Upper lobe of left lung (tissue), 6 donors: ENCODE data around the gene GNPAT. TPM values are rescaled to one million over a fixed set of nuclear protein-coding genes. Genes with fewer than 3 reads are reported as not detected.
A peak's percentile ranks its signal among the peaks of the same experiment; 100 is the strongest.

Experiments used
- ATAC-seq, 2 donors: fragments of 200-7000 bp; cut with Tn5 transposase; one replicate each; pipeline ENCODE4 v1.9.1; 2022; ENCODE audit warnings: mild to moderate bottlenecking in 2 of 2, moderate library complexity in 2 of 2; ENCODE audit not compliant: low FRiP score in 2 of 2
- DNase-seq, 2 donors: peaks; one replicate each; pipeline ENCODE4 v3.0.0-alpha.2; 2019 to 2020
- H3K27ac ChIP-seq, 4 donors: fragments of 200-600 bp; sonication (generic); one replicate each; pipeline ENCODE4 v1.5.1; 2016 to 2019
- H3K27me3 ChIP-seq, 4 donors: fragments of 200-600 bp; sonication (generic); one replicate each; pipeline ENCODE4 v1.5.1; 2017 to 2019
- H3K36me3 ChIP-seq, 4 donors: fragments of 200-600 bp; sonication (generic); one replicate each; pipeline ENCODE4 v1.5.1; 2016 to 2019
- H3K4me1 ChIP-seq, 4 donors: fragments of 200-600 bp; sonication (generic); one replicate each; pipeline ENCODE4 v1.5.1; 2018 to 2019
- H3K4me3 ChIP-seq, 4 donors: fragments of 200-600 bp; sonication (generic); one replicate each; pipeline ENCODE4 v1.5.1; 2017 to 2019; ENCODE audit warnings: mild to moderate bottlenecking in 2 of 4, moderate library complexity in 1 of 4
- H3K9me3 ChIP-seq, 4 donors: fragments of 200-600 bp; sonication (generic); one replicate each; pipeline ENCODE4 v1.5.1; 2018 to 2019
- CTCF ChIP-seq, 6 experiments: fragments of 450-650 bp in 4 of 6; fragments of 200-600 bp in 2 of 6; sonication (generic) in 2 of 6; IDR thresholded peaks; one replicate each; pipeline ENCODE4 v1.5.1; 2016 to 2019; ENCODE audit warnings: antibody characterized with exemption in 6 of 6
- EP300 ChIP-seq, 4 donors: sonication (generic); formaldehyde crosslinking; IDR thresholded peaks; one replicate each; pipeline ENCODE4 v1.5.1; 2017; ENCODE audit warnings: antibody characterized with exemption in 4 of 4, control low read depth in 2 of 4
- POLR2A ChIP-seq, 4 donors: fragments of 450-650 bp; IDR thresholded peaks; one replicate each; pipeline ENCODE4 v1.5.1; 2016 to 2017; ENCODE audit warnings: antibody characterized with exemption in 4 of 4, mild to moderate bottlenecking in 2 of 4
- POLR2AphosphoS5 ChIP-seq, 2 donors: sonication (generic); formaldehyde crosslinking; IDR thresholded peaks; one replicate each; pipeline ENCODE4 v1.5.1; 2017; ENCODE audit warnings: antibody characterized with exemption in 2 of 2
- WGBS, 2 donors: methylation state at CpG; one replicate each; pipeline ENCODE4 v1.1.5; 2017 to 2018; 5-methylcytosine and 5-hydroxymethylcytosine counted together
- total RNA-seq, 6 donors: library from RNA; depleted of rRNA in 4 of 6; stranded (reverse); fragments of >200 nt in 4 of 6; gene quantifications; one replicate each; pipeline versions ENCODE4 v1.1.0 to v1.2.1, GENCODE V29; 2016 to 2021
- donor health status: DM: no; HTN: no; CAD: no; lungs with moderate emphysema.
- donor health status: DM: no; HTN: yes; CAD: no; lungs with severe emphysema.

GNPAT gene
- total RNA-seq, 6 donors from 2014 or later: 14.0 to 65.0 (median 30.5) TPM

GRCh38 chr1:231236938-231237337 is 4.1 kb upstream of the GNPAT start:
- Histone ChIP-seq H3K9me3 (no peaks in the 10 kb centered on the region), H3K36me3 (peaks cover 0 to 35% (median 12%) of the 10 kb centered on the region in 4 donors), H3K4me3 (no peak overlapping the region), H3K27ac (no peak overlapping the region), H3K4me1 (peaks cover 9 to 15% (median 11%) of the 10 kb centered on the region in 4 donors), H3K27me3 (no peaks in the 10 kb centered on the region)
- TF ChIP-seq POLR2A (IDR thresholded peaks at IDR 0.05): no peak
- no peak for TF ChIP-seq CTCF (IDR thresholded peaks at IDR 0.05)
- TF ChIP-seq EP300 (IDR thresholded peaks at IDR 0.05): no peak
- no peak for TF ChIP-seq POLR2AphosphoS5 (IDR thresholded peaks at IDR 0.05)
- no peak for ATAC-seq
- no peak for DNase-seq
- 92 to 94% methylated on average over 9 of the region's 9 CpGs for WGBS, 2 donors

DNA sequence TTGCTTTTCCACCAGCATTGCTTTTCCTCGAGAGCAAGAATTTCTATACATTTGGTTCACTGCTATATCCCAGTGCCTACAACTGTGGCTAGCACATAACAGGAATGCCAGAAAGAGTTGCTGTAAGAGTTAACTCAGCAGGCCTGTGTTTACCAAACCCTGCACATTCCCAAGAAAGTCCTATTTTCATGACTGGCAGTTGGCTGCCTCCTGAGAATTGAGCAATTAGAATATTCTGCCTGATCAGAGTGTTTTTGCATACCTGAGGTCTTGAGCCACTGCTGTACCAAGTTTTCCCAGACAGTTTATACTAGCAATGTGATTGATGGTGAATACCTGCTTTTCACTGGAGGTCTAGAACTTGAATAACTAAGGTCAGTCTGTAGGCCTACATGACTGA is 2.7 kb upstream of the GNPAT start:
- no peak for DNase-seq
- Histone ChIP-seq H3K27me3 (no peaks in the 10 kb centered on the region), H3K4me3 (no peak overlapping the region), H3K9me3 (no peaks in the 10 kb centered on the region), H3K4me1 (peaks cover 23 to 29% (median 24%) of the 10 kb centered on the region in 4 donors), H3K36me3 (peaks cover 0 to 31% (median 12%) of the 10 kb centered on the region in 4 donors), H3K27ac (no peak overlapping the region)
- 100% methylated on average over 1 of the region's 1 CpG for WGBS, 2 donors
- TF ChIP-seq EP300 (IDR thresholded peaks at IDR 0.05) (no peak), POLR2AphosphoS5 (IDR thresholded peaks at IDR 0.05) (no peak), CTCF (IDR thresholded peaks at IDR 0.05) (no peak), POLR2A (IDR thresholded peaks at IDR 0.05) (no peak)
- no peak for ATAC-seq

DNA sequence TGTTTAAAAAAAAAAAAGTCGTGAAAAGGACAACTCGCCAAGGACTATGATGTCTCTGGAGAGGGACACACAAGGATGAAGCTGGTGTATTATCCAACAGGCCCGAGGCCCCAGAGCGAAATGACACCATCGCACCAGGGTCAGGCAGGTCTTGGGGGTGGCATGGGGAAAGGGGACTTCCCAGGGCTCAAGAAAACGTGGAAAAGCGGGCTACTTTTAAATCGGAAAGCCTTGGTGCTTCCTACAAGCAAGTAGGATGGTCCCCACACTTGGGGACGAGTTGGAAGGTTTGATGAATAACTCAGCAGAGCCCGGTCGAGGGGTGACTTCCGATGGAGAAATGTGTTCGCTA is 505 bp upstream of the GNPAT start:
- peak overlapping the region; percentile 46 to 82 (median 70) for H3K4me3 ChIP-seq
- DNase-seq (no peak), ATAC-seq (peak; percentile 8 to 20)
- peaks cover 0 to 31% (median 12%) of the 10 kb centered on the region in 4 donors for H3K36me3 ChIP-seq
- H3K9me3 ChIP-seq: no peaks in the 10 kb centered on the region
- H3K27me3 ChIP-seq: no peaks in the 10 kb centered on the region
- peaks cover 23 to 29% (median 27%) of the 10 kb centered on the region in 4 donors for H3K4me1 ChIP-seq
- peak overlapping the region; percentile 82 to 90 (median 87) for H3K27ac ChIP-seq
- 1 to 2% methylated on average over 13 of the region's 13 CpGs for WGBS, 2 donors
- TF ChIP-seq EP300 (IDR thresholded peaks at IDR 0.05) (no peak), CTCF (IDR thresholded peaks at IDR 0.05) (no peak), POLR2AphosphoS5 (IDR thresholded peaks at IDR 0.05) (no peak), POLR2A (IDR thresholded peaks at IDR 0.05) (no peak)

DNA sequence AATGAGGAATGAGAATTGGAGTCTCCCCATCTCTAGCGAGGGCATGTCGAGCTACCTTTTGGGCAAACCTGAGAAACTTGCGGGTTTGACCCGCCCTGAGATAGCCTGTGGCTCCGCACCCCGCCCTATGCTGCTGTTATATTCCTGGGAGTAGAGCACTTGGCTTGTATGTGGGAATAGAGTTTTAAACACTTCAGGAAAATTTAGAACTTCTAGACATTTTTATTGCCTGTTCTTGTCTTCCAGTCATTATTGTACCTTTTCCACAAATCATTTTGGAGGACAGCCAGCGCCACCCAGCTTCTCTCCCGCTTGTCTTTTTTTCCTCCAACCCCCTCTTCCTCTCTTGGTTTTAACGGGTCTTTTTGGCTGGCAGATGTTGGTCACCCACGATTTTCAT is 738 bp downstream of the GNPAT start:
- 1% methylated on average over 10 of the region's 10 CpGs for WGBS, 2 donors
- Histone ChIP-seq H3K36me3 (peaks cover 0 to 21% (median 12%) of the 10 kb centered on the region in 4 donors), H3K4me3 (peak overlapping the region; percentile 46 to 82 (median 70)), H3K27ac (peak overlapping the region; percentile 82 to 90 (median 87)), H3K27me3 (no peaks in the 10 kb centered on the region), H3K9me3 (no peaks in the 10 kb centered on the region), H3K4me1 (peaks cover 23 to 29% (median 27%) of the 10 kb centered on the region in 4 donors)
- DNase-seq (peak in 1 of 2 donors; percentile 31), ATAC-seq (peak; percentile 54 to 59)
- TF ChIP-seq POLR2AphosphoS5 (IDR thresholded peaks at IDR 0.05) (no peak), EP300 (IDR thresholded peaks at IDR 0.05) (no peak), POLR2A (IDR thresholded peaks at IDR 0.05) (no peak), CTCF (IDR thresholded peaks at IDR 0.05) (no peak)
